PC-9 (cell line): Measurements from ENCODE around the gene COMMD4. TPM values are rescaled to one million over a fixed set of nuclear protein-coding genes. Genes with fewer than 3 reads are reported as not detected.
"Not testable (repeated sequence)": the region's sequence is repeated elsewhere in the genome, so short reads cannot be mapped to it uniquely, and the experiment has no call there.

ENCODE experiments used
- BruUV-seq: library from RNA; stranded (reverse); fragments of 400-500 nt; replicated peaks from 2 replicates; lab custom pipeline; 2021; lab: Mats Ljungman, UMichigan
- CTCF ChIA-PET: fragments of 300-600 bp; sonication (Branson Sonifier 250); formaldehyde crosslinking; loops from one replicate; lab custom pipeline; 2022; ENCODE audit warnings: antibody characterized with exemption; lab: Charles Lee
- POLR2A ChIA-PET: fragments of 300-600 bp; sonication (Branson Sonifier 250); formaldehyde crosslinking; loops from one replicate; lab custom pipeline; 2022; ENCODE audit warnings: antibody characterized with exemption; ENCODE audit not compliant: unreplicated experiment; lab: Charles Lee
- DNase-seq, 2 experiments: peaks; one replicate each; pipeline versions ENCODE4 v3.0.0 to v3.0.0-alpha.2; 2015 to 2022; ENCODE audit warnings: mixed read lengths in 1 of 2
- H2AFZ ChIP-seq: fragments of 200-600 bp; sonication (generic); 2 replicates; pipeline ENCODE4 v1.8.1; 2017; ENCODE audit warnings: antibody characterized with exemption
- H3F3A ChIP-seq: fragments of 200-600 bp; sonication (generic); 2 replicates; pipeline ENCODE4 v1.8.1; 2017; ENCODE audit warnings: antibody characterized with exemption, mild to moderate bottlenecking, low read depth; ENCODE audit not compliant: insufficient read depth
- H3K27ac ChIP-seq: fragments of 200-600 bp; sonication (generic); 2 replicates; pipeline ENCODE4 v1.6.1; 2016; ENCODE audit warnings: mixed run types
- H3K27me3 ChIP-seq: fragments of 200-600 bp; sonication (generic); 2 replicates; pipeline ENCODE4 v1.6.1; 2016; ENCODE audit warnings: low read depth, mixed run types; ENCODE audit not compliant: insufficient read depth
- H3K36me3 ChIP-seq: fragments of 200-600 bp; sonication (generic); 2 replicates; pipeline ENCODE4 v1.6.1; 2016; ENCODE audit warnings: low read depth, mixed run types
- H3K4me1 ChIP-seq: fragments of 200-600 bp; sonication (generic); replicated peaks from 2 replicates; pipeline ENCODE4 v1.6.1; 2016; ENCODE audit warnings: mixed run types; ENCODE audit not compliant: insufficient read depth
- H3K4me2 ChIP-seq: fragments of 200-600 bp; sonication (generic); 2 replicates; pipeline ENCODE4 v1.6.1; 2017; ENCODE audit warnings: mixed run types
- H3K4me3 ChIP-seq: fragments of 200-600 bp; sonication (generic); 2 replicates; pipeline ENCODE4 v1.6.1; 2016; ENCODE audit warnings: mixed run types
- H3K79me2 ChIP-seq: fragments of 200-600 bp; sonication (generic); 2 replicates; pipeline ENCODE4 v1.6.1; 2017; ENCODE audit warnings: low read depth, mixed run types
- H3K9me2 ChIP-seq: fragments of 200-600 bp; sonication (generic); 2 replicates; pipeline ENCODE4 v1.8.1; 2017; ENCODE audit warnings: mild to moderate bottlenecking; ENCODE audit not compliant: insufficient read depth
- H3K9me3 ChIP-seq: fragments of 200-600 bp; sonication (generic); 2 replicates; pipeline ENCODE4 v1.8.1; 2016; ENCODE audit warnings: low read depth; ENCODE audit not compliant: insufficient read depth
- H4K20me1 ChIP-seq: fragments of 200-600 bp; sonication (generic); 2 replicates; pipeline ENCODE4 v1.8.1; 2017; ENCODE audit not compliant: insufficient read depth
- CTCF ChIP-seq: fragments of 200-600 bp; sonication (generic); conservative IDR thresholded peaks from 2 replicates; pipeline ENCODE4 v1.6.1; 2017; ENCODE audit warnings: mixed run types, antibody characterized with exemption, mild to moderate bottlenecking, moderate library complexity
- EZH2 ChIP-seq: fragments of 200-600 bp; sonication (generic); IDR thresholded peaks from 2 replicates; pipeline ENCODE4 v1.8.0; 2017; ENCODE audit warnings: antibody characterized with exemption, low read depth
- intact Hi-C: fragments of 100-400 bp; cut with micrococcal nuclease; formaldehyde crosslinking; loops from one replicate; pipeline ENCODE4 v1.10.0; 2022; ENCODE audit not compliant: unreplicated experiment
- microRNA-seq: library from miRNA; unstranded; fragments of <30 nt; microRNA quantifications from one replicate; pipeline ENCODE4 v1.2.0, GENCODE V29; 2021; ENCODE audit warnings: borderline number of aligned reads, borderline replicate concordance
- total RNA-seq: library from RNA; stranded (reverse); gene quantifications from 2 replicates; pipeline ENCODE4 v1.2.3, GENCODE V29; 2021

The COMMD4 gene
- total RNA-seq, 1 experiment from 2014 or later = 132 TPM

- Histone ChIP-seq H3K4me1 (no peaks in the 10 kb centered on the region), H3K9me3 (no peaks in the 10 kb centered on the region), H3F3A (peaks cover 10% of the 10 kb centered on the region; the same call in 1 of the 2 replicates), H3K79me2 (no peaks in the 10 kb centered on the region), H3K9me2 (no peaks in the 10 kb centered on the region), H3K4me2 (no peak overlapping the region), H2AFZ (no peak overlapping the region), H3K27me3 (no peaks in the 10 kb centered on the region), H3K4me3 (no peak overlapping the region), H4K20me1 (peaks cover 7% of the 10 kb centered on the region; the same call in 1 of the 2 replicates), H3K36me3 (peaks cover 47% of the 10 kb centered on the region), H3K27ac (no peak overlapping the region)
- ChIA-PET CTCF (no interaction called here), POLR2A (no interaction called here)
- DNase-seq = no peak
- intact Hi-C loops = loop anchor here (10.0 kb wide), 1 partner anchor 54 kb away; no protein-coding TSS in a partner anchor
- no peak for TF ChIP-seq CTCF
- TF ChIP-seq EZH2 = no peak
- no TSS peak for BruUV-seq
Observed at GRCh38 chr15:75380773-75381172, 44.9 kb downstream of the COMMD4 start.

- H3K4me2 ChIP-seq, H3K4me3 ChIP-seq, H3K27me3 ChIP-seq, DNase-seq, H4K20me1 ChIP-seq, H3K4me1 ChIP-seq, H2AFZ ChIP-seq, BruUV-seq, POLR2A ChIA-PET, H3K9me3 ChIP-seq, CTCF ChIA-PET, H3K9me2 ChIP-seq, H3K27ac ChIP-seq: not testable (repeated sequence)
- Histone ChIP-seq H3K36me3 (peaks cover 58% of the 10 kb centered on the region), H3F3A (peaks cover 13% of the 10 kb centered on the region; the same call in 1 of the 2 replicates), H3K79me2 (peaks cover 22% of the 10 kb centered on the region; the same call in 1 of the 2 replicates)
- intact Hi-C loops = loop anchor here (10.0 kb wide), 1 partner anchor 51 kb away; no protein-coding TSS in a partner anchor
Observed at GRCh38 chr15:75383986-75384385, 48.1 kb downstream of the COMMD4 start.

Small RNA genes within 50 kb of the gene (microRNA-seq; reads per million reads assigned to microRNA genes)
- not detected for gene MIR631

Other genes starting within 250 kb of the COMMD4 start
- gene C15orf39, start 134.2 kb upstream of the COMMD4 start, total RNA-seq = 40.8 and 41.3 TPM in 2 replicates
- gene GOLGA6C, start 77.7 kb upstream of the COMMD4 start, total RNA-seq = not detected in 2 replicates
- not detected in 2 replicates for gene GOLGA6D, start 53.2 kb upstream of the COMMD4 start, total RNA-seq
- 21.3 and 27.1 TPM in 2 replicates for gene NEIL1, start 11.0 kb downstream of the COMMD4 start, total RNA-seq
- gene MAN2C1, start 32.5 kb downstream of the COMMD4 start, total RNA-seq = 94.3 and 143 TPM in 2 replicates
- 87.0 and 91.8 TPM in 2 replicates for gene SIN3A, start 115.6 kb downstream of the COMMD4 start, total RNA-seq
- gene PTPN9, start 243.3 kb downstream of the COMMD4 start, total RNA-seq = 22.4 and 24.1 TPM in 2 replicates